ENCODE data around the gene FAM3D. TPM values are rescaled to one million over a fixed set of nuclear protein-coding genes. Genes with fewer than 3 reads are reported as not detected.

Gene FAM3D
- total RNA-seq, 2 experiments from 2014 or later = not detected

DNA sequence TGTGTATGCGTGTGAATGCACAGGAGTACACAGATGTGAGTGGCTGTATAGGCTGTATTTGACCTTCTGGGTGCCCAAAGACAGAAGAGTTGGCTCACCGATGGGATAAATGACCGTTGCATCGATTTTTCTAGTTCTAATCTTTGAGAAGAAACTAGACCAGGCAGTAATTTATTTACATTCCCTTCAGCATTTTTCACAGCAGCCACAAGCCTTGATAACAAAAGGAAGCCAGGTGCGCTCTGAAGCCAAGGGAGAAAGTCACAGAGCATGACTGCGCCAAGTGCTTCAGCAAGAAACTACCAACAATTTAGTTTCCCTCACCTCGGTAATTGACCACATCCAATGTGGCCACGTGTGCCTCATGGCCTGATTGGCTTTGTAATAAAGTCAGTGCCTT, 5.9 kb upstream of the FAM3D start:
- Mint-ChIP-seq H3K27ac (no peak overlapping the region), H3K36me3 (no peaks in the 10 kb centered on the region), H3K4me3 (no peak overlapping the region), H3K9me3 (peaks cover 9% of the 10 kb centered on the region), H3K4me1 (no peaks in the 10 kb centered on the region), H3K27me3 (no peaks in the 10 kb centered on the region)
- no peak for DNase-seq

DNA sequence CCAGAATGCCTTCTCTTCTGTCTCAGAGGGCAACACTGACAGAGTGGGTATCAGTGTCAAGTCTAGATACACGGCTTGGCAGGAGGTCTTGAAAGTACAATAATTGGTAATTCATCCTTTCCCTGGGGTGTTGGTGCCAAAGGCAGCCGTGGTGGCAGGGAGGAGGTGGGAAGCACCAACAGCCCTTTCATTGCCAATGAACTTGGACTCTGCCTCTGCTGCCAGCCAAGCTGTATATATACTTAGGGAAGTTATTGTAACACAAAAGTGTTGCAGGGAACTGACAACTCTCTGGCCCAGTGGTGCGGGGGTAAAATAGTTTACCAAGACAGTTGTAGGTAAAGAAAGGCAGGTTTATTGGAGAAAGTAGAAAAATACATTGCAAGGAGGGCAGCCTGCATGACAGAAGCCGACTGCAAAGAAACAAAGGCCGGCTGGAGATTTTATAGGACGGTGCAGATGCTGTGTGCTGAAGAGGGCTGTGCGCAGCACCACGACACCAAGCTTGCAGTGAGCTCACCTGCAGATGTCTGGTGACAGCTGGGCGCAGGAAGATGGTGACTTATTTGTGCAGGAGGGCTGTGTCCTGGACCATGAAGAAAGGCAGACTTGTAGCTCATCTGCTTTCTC, 4.0 kb upstream of the FAM3D start:
- Mint-ChIP-seq H3K9me3 (peaks cover 4% of the 10 kb centered on the region), H3K4me3 (no peak overlapping the region), H3K27ac (no peak overlapping the region), H3K36me3 (no peaks in the 10 kb centered on the region), H3K27me3 (no peaks in the 10 kb centered on the region), H3K4me1 (no peaks in the 10 kb centered on the region)
- no peak for DNase-seq

DNA sequence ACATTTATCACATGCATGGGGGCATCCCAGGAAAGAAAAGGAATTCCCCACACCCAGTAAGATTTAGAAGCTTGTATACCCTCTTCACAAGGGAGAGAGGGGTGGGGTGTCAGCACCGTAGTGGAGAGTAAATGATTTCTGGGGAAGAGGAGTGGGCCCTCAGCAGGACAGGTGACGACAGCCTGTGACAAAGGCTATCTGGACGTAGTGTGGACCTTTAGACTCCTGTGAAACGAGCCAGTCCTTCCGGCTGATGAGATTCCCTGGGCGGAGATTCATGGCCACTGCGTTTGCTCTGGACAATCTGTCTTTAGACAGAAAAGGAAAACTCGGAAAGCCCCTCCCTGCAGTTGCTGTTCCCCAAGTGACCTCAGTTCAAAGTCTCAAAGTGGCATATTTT, 1.7 kb upstream of the FAM3D start:
- Mint-ChIP-seq H3K27ac (no peak overlapping the region), H3K36me3 (no peaks in the 10 kb centered on the region), H3K4me3 (no peak overlapping the region), H3K4me1 (no peaks in the 10 kb centered on the region), H3K27me3 (no peaks in the 10 kb centered on the region), H3K9me3 (no peaks in the 10 kb centered on the region)
- DNase-seq = no peak

DNA sequence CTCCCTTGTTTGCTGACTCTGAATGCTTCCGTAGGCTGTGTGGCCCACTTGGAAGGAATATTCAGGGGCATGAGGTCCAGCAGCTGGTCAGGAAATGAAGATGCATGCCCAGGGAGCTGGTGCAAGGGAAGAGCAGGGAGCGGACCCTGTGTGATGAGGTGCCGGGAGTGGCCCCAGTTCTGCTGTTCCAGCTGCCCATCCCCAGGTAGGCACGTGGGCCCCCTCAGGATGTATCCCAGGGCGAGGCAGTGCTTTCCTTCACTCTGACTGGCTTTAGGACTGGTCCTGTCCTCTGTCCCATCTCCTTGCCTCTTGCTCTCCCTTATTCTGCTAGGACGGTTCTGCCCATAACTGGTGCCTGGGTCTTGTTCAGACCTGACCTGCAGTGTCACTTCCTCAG, 1.1 kb upstream of the FAM3D start:
- no peaks in the 10 kb centered on the region for H3K27me3 Mint-ChIP-seq
- H3K4me1 Mint-ChIP-seq = no peaks in the 10 kb centered on the region
- no peak for DNase-seq
- no peaks in the 10 kb centered on the region for H3K9me3 Mint-ChIP-seq
- no peak overlapping the region for H3K27ac Mint-ChIP-seq
- no peak overlapping the region for H3K4me3 Mint-ChIP-seq
- no peaks in the 10 kb centered on the region for H3K36me3 Mint-ChIP-seq

DNA sequence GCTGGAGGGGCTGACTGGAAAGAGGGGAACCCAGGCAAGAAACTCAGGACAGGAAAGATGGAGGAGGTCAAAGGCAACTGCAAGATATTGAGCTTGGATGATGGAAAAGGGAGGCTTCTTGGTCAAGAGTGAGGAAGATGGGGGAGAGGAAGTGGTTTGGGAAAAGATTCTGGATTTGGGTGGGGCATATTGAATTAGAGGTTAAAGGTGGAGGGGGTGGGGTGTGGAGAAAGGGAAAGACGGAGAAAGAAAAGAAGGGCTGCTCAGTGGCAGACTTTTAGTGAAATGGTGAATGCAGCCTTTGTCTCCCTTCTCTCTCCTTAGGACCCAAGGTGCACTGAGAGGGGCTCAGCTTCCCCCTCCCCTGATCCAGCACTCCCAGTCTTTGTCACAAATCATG, 655 bp upstream of the FAM3D start:
- Mint-ChIP-seq H3K36me3 (no peaks in the 10 kb centered on the region), H3K27me3 (no peaks in the 10 kb centered on the region), H3K9me3 (no peaks in the 10 kb centered on the region), H3K27ac (no peak overlapping the region), H3K4me1 (no peaks in the 10 kb centered on the region), H3K4me3 (no peak overlapping the region)
- DNase-seq = no peak

DNA sequence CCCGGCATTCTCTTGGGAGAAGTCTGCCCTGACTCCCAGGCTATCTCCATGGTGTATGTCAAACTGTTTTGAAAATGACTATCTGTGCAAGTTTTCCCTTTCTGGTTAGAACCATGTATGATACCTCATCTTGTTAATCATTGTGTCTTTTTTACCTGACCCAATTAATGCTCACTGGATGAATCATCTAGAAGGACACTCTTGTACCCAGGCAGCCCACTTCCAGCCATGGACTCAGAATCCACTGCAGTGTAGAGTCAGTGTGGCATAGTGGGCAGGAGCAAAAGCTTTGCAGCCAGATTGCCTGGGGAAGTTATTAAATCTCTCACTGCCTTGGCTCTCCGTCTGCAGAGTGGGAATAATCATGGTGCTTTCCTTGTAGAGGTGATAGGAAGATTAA, 1.2 kb downstream of the FAM3D start:
- Mint-ChIP-seq H3K4me3 (no peak overlapping the region), H3K36me3 (no peaks in the 10 kb centered on the region), H3K9me3 (no peaks in the 10 kb centered on the region), H3K4me1 (no peaks in the 10 kb centered on the region), H3K27ac (no peak overlapping the region), H3K27me3 (no peaks in the 10 kb centered on the region)
- no peak for DNase-seq

DNA sequence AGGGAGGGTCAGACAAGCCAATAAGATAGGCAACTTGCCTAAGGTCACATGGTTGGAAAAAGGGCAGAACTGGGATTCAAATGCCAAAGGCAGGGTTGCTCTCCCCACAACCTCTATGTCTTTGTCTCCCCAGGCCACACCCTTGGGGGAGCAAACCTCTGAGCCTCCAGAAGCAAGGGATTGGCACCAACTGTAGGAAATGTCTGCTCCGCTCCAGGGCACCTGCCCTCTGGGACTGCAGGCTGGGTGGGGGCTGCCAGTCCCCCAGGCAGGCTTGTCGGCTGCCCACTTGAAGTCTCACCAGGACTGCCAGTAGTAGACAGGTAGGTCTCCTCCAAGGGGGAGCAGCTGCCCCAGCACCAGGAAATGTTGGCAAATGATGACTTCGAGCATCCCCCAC, 2.0 kb downstream of the FAM3D start:
- Mint-ChIP-seq H3K9me3 (no peaks in the 10 kb centered on the region), H3K36me3 (no peaks in the 10 kb centered on the region), H3K27ac (no peak overlapping the region), H3K27me3 (no peaks in the 10 kb centered on the region), H3K4me3 (no peak overlapping the region), H3K4me1 (no peaks in the 10 kb centered on the region)
- no peak for DNase-seq

DNA sequence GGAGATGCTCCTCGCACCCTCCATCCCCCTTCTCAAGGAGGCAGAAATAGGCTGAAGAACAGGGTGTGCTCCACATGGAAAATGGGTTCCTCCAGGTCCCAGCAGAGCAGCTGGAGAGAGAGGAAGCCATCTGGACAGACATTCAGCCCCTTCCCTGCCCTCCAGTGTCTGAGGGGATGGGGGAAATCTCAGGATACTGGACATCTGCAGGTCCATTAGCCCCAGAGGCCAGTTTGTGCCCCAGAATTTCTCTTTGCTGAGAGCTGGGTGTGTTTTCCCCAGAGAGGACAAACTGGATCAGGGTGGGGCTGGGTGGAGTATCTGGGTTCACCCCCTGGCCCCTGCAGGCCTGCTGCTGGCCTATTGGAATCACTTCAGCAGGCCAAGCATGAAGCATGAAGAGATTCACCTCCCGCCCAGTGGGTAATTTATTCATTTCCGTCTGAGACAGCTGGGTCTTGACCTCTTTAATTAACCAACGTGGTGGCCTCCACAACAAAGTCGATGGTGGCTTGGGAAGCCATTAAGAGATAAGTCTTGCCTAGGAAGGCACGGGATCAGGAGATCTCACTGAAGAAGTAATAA, 4.6 kb downstream of the FAM3D start:
- H3K36me3 Mint-ChIP-seq = no peaks in the 10 kb centered on the region
- no peak for DNase-seq

DNA sequence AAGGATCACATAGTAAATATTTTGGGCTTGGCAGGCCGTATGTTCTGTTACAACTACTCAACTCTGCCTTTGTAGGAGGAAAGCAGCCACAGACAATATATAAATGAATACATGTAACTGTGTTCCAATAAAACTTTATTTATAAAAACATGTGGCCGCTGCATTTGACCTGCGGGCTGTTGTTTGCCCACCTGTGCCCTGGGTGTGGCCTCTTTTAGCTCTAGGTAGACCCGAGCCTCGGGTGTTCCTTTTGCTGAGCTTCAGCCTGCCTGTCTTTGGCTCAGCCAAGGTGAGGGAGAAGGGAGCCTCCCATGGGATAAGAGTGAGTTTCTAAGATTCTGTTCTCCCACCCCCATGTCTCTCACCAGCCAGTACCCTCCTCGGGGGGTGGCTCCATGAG, 5.6 kb downstream of the FAM3D start:
- Mint-ChIP-seq H3K4me3 (no peak overlapping the region), H3K9me3 (no peaks in the 10 kb centered on the region), H3K27me3 (no peaks in the 10 kb centered on the region), H3K36me3 (no peaks in the 10 kb centered on the region), H3K27ac (no peak overlapping the region), H3K4me1 (no peaks in the 10 kb centered on the region)
- no peak for DNase-seq

More for the DNA sequence above, 4.6 kb downstream of the FAM3D start:
- Mint-ChIP-seq H3K4me1 (no peaks in the 10 kb centered on the region), H3K27ac (no peak overlapping the region), H3K27me3 (no peaks in the 10 kb centered on the region), H3K9me3 (no peaks in the 10 kb centered on the region), H3K4me3 (no peak overlapping the region)

DNA sequence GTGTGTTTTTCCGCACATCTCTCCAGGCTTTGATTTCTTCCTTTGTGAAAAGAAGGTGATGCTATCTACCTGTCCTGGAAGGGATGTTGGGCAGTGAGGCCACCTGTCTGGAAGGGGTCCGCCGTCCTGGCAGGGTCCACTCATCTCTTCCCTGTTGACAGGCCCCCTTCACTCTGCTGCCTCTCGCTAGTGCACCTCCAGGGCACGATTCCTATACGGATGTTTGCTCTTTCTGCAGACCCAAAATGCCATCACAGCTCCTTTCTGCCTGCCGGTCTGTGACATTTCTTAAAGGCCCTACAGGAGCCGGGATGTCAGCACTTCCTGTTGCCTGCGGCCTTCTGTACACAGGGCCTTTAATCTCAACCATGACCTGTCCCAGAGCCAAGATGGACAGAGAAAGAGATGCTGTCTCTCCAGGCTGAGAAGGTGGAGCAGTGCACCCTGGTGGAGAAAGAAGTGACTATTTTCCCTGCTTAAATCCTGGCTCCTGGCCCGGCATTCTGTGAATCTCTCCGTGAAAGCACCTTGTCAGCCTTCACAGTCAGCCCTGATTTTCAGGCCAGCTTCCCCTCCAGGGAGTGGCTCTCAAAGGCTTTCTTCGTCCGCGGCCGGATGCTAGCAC, 7.4 kb downstream of the FAM3D start:
- Mint-ChIP-seq H3K36me3 (no peaks in the 10 kb centered on the region), H3K27me3 (no peaks in the 10 kb centered on the region), H3K27ac (no peak overlapping the region), H3K4me1 (no peaks in the 10 kb centered on the region), H3K4me3 (no peak overlapping the region), H3K9me3 (no peaks in the 10 kb centered on the region)
- no peak for DNase-seq

DNA sequence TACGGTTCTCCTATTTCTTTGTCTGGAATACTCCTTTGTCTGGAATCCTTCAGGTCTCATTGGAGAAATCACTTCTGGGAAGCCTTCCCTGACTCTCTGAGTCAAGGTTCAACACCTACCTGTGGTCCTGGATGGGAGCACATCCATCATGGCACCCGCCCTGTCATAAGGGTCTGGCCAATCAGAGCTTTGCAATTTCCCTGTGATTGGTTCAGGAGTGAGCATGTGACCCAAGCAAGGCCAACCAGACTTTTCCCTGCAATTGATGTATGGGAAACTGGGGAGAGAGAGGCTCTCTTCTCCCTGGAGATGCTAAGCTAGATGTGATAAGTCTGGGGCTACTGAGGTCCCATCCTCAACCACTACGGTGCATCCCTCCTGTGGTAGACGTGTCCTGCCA, 8.1 kb downstream of the FAM3D start:
- Mint-ChIP-seq H3K4me3 (no peak overlapping the region), H3K9me3 (no peaks in the 10 kb centered on the region), H3K27ac (no peak overlapping the region)

DNA sequence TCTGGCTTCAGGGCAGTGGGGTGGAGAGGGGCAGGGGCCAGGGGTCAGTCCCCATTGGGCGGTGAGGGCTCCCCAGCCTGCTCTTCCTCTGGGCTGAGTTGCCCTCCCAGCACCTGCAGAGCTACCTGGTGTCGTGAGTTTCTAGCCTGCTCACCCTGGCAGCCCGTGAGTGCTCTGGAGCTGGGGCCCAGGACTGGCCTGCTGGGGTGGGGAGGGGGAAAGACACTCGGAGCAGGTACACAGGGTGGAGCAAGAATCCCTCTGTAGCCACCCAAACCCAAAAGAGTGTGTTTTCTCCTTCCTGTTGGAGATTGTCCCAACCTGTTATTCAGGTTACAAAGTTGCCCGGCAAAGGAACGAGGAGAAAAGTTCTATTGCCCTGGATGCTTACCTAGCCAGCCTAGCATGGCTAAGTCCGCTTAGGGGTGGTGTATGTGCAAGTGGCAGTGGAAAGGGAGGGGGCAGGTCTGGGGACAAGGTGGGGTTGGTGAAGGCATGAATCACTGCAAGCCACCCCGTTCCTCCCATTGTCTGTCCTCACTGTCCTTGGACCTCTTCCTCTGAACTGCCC, 8.9 kb downstream of the FAM3D start:
- no peak overlapping the region for H3K27ac Mint-ChIP-seq
- no peaks in the 10 kb centered on the region for H3K9me3 Mint-ChIP-seq
- DNase-seq = no peak
- no peaks in the 10 kb centered on the region for H3K4me1 Mint-ChIP-seq
- peaks cover 4% of the 10 kb centered on the region for H3K27me3 Mint-ChIP-seq
- H3K36me3 Mint-ChIP-seq = no peaks in the 10 kb centered on the region
- H3K4me3 Mint-ChIP-seq = no peak overlapping the region

More for the DNA sequence above, 8.1 kb downstream of the FAM3D start:
- H3K27me3 Mint-ChIP-seq = no peaks in the 10 kb centered on the region
- no peaks in the 10 kb centered on the region for H3K36me3 Mint-ChIP-seq
- no peak for DNase-seq
- H3K4me1 Mint-ChIP-seq = no peaks in the 10 kb centered on the region

DNA sequence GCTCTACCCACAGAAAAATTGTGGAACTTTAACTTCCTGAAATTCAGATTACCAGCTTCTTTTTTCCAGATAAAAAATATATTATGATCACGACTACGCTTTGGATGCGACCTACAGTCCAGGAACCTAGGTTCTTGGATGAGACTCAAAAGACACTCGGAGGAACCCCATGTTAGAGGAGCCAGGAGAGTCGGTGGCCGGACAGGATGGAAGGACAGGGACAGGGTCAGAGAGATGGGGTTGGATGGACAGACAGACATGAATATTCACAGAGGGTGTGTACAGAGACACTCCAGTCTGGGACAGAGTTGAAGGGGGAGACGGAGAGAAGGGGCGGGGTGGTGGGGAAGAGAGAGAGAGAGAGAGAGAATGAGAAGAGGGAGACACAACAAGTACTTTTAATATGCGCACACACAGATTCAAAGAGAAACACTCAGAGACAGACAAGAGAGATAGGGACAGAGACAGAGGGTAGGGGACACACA, 9.5 kb downstream of the FAM3D start:
- peaks cover 8% of the 10 kb centered on the region for H3K27me3 Mint-ChIP-seq

DNA sequence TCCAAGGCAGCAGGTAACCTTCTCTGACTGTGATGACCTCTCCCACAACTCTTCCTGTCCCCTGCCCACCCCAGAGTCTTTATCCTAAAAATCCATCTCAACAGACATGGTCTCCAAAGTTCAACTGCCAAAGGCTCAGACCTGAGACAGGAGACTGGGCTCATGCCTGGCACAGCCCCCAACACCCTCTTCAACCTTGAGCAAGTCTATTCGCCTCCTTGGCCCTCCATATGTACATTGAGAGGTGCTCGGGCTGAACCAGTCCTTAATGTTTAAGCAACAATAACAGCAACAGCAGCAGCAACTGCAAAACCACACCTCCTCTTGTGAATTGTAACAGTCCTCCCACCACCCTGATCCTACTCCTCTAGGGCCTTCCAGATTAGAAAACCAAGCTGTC, 9.9 kb downstream of the FAM3D start:
- Mint-ChIP-seq H3K9me3 (no peaks in the 10 kb centered on the region), H3K27me3 (peaks cover 8% of the 10 kb centered on the region), H3K4me1 (no peaks in the 10 kb centered on the region), H3K27ac (no peak overlapping the region), H3K4me3 (no peak overlapping the region), H3K36me3 (no peaks in the 10 kb centered on the region)
- no peak for DNase-seq

More for the DNA sequence above, 9.5 kb downstream of the FAM3D start:
- Mint-ChIP-seq H3K9me3 (no peaks in the 10 kb centered on the region), H3K36me3 (no peaks in the 10 kb centered on the region), H3K4me3 (no peak overlapping the region), H3K4me1 (no peaks in the 10 kb centered on the region), H3K27ac (no peak overlapping the region)
- no peak for DNase-seq

DNA sequence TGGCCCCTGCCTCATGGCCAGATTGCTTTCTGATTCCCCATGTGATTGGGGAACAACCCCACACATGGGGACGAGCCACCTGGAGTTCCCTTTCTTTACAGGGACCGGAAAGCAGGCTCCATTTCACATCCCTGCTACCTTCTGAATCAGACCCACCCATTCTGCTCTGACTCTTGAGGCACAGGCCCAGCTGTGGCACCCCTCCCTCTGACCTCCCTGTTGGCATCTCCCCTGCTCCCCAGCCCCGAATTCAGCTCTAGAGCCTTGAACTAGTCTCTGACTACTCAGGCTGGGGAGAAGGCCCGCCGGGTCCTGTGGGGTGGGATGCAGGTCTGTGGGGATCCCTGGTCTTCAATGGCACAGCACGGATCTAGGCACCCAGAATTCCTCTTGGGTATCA, 12.1 kb downstream of the FAM3D start:
- H3K27ac Mint-ChIP-seq = no peak overlapping the region
- H3K9me3 Mint-ChIP-seq = no peaks in the 10 kb centered on the region
- no peak overlapping the region for H3K4me3 Mint-ChIP-seq
- no peak for DNase-seq
- no peaks in the 10 kb centered on the region for H3K4me1 Mint-ChIP-seq
- peaks cover 8% of the 10 kb centered on the region for H3K27me3 Mint-ChIP-seq
- no peaks in the 10 kb centered on the region for H3K36me3 Mint-ChIP-seq

DNA sequence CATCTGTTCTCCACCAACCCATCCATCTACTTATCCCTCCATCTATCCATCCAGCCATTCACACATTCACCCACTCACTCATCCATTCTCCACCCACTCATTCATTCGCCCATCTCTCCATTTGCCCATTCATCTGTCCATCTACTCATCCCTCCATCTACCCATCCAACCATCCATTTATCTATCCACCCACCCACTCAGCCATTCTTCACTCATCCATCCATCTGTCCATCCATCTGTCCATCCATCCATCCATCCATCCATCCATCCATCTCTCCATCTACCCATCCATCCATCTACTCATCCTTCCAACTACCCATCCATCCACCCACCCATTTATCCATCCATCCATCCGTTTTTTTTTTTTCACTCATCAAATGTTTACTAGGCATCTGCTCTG, 13.9 kb downstream of the FAM3D start:
- no peaks in the 10 kb centered on the region for H3K9me3 Mint-ChIP-seq
- H3K4me1 Mint-ChIP-seq = no peaks in the 10 kb centered on the region

More for the DNA sequence above, 13.9 kb downstream of the FAM3D start:
- Mint-ChIP-seq H3K4me3 (no peak overlapping the region), H3K27me3 (peaks cover 8% of the 10 kb centered on the region), H3K27ac (no peak overlapping the region), H3K36me3 (no peaks in the 10 kb centered on the region)
- DNase-seq = no peak

Measured in activated naive CD8-positive, alpha-beta T cell treated with anti-CD3 and anti-CD28 coated beads for 36 hours (primary cell).